ENCODE data around the gene TPSAB1.
"Not testable (repeated sequence)": the region's sequence is repeated elsewhere in the genome, so short reads cannot be mapped to it uniquely, and the experiment has no call there.

DNA sequence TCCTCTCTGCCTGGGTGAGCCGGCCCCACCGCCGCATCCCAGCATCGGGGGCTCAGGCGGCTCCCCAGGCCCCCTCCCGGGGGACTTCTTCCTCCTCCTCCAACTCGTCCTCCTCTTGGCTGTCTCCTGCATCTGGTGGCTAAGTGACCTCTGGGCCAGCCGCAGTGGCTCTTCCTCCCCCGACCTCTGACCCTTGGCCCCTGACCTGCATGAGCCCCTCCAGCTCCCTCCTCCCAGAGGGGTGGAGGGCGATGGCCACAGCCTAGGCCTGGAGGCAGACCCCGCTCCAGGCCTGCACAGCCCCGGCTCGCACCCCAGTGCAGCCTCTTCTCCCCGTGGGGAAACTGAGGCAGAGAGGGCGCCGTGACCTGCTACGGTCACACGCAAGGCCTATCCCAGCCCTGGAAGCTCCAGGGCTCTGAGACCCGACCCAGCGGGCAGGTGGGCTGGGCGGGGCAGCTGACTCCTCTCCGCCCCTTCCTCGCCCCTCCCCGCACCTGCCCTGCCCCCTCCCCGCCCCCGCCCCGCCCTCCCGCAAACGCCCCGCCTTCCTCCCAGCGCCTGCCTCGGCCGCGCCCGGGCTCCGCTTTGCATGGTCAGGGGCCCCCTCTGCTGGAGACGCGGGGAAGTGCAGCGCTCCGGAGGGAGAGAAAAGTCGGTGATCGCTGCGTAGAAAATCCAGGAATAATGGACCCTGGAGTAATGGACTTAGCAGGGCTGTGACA lies 8.7 kb downstream of the TPSAB1 start:
- TF ChIP-seq, protein P1, sequence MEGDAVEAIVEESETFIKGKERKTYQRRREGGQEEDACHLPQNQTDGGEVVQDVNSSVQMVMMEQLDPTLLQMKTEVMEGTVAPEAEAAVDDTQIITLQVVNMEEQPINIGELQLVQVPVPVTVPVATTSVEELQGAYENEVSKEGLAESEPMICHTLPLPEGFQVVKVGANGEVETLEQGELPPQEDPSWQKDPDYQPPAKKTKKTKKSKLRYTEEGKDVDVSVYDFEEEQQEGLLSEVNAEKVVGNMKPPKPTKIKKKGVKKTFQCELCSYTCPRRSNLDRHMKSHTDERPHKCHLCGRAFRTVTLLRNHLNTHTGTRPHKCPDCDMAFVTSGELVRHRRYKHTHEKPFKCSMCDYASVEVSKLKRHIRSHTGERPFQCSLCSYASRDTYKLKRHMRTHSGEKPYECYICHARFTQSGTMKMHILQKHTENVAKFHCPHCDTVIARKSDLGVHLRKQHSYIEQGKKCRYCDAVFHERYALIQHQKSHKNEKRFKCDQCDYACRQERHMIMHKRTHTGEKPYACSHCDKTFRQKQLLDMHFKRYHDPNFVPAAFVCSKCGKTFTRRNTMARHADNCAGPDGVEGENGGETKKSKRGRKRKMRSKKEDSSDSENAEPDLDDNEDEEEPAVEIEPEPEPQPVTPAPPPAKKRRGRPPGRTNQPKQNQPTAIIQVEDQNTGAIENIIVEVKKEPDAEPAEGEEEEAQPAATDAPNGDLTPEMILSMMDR (IDR thresholded peaks at IDR 0.05) = not testable (repeated sequence)
- TF ChIP-seq POLR2A (IDR thresholded peaks at IDR 0.05) = not testable (repeated sequence)

Measured in upper lobe of left lung (tissue), 4 donors.